Kidney epithelial cell (primary cell): ENCODE results near the gene AXIN1. TPM values are rescaled to one million over a fixed set of nuclear protein-coding genes. Genes with fewer than 3 reads are reported as not detected.

Experiments
- DNase-seq: peaks from one replicate; pipeline ENCODE4 v3.0.0-alpha.2; 2010; ENCODE audit warnings: low read depth
- H3K27me3 ChIP-seq: 2 replicates; pipeline ENCODE4 v1.6.0; 2011; ENCODE audit warnings: low read length; ENCODE audit not compliant: control insufficient read depth, insufficient read depth
- H3K36me3 ChIP-seq: 2 replicates; pipeline ENCODE4 v1.5.1; 2011; ENCODE audit warnings: low read length; ENCODE audit not compliant: control insufficient read depth, insufficient read depth
- H3K4me3 ChIP-seq: 2 replicates; pipeline ENCODE4 v1.5.1; 2011; ENCODE audit warnings: low read depth, mild to moderate bottlenecking, control low read depth, low read length
- total RNA-seq: library from RNA; depleted of rRNA; stranded (reverse); fragments of >200 nt; gene quantifications from 2 replicates; pipeline ENCODE4 v1.2.3, GENCODE V29; 2015
- TF ChIP-seq, protein P1 (sequence below): IDR thresholded peaks from 2 replicates; pipeline ENCODE4 v1.5.1; 2011; ENCODE audit warnings: mild to moderate bottlenecking, moderate library complexity, low read length, control low read depth, inconsistent platforms; ENCODE audit not compliant: insufficient read depth, poor library complexity, severe bottlenecking

The AXIN1 gene
- total RNA-seq, 1 donor from 2014 or later: 43.0 TPM

DNA sequence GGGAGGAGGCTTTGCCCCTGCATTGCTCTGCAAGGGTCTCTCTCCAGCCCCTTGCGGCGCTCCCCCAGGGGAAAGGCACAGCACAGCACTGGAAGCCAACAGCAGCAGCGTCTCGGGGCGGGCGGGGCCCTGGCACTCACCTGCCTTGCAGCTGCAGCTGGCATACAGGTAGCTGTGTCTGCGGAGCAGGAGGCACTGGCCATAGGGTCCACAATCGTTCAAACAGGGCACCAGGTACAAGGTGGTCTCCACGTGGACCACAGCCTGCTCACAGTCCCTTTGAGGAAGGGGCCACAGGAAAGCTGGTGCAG lies 22.0 kb upstream of the AXIN1 start:
- TF ChIP-seq, protein P1, sequence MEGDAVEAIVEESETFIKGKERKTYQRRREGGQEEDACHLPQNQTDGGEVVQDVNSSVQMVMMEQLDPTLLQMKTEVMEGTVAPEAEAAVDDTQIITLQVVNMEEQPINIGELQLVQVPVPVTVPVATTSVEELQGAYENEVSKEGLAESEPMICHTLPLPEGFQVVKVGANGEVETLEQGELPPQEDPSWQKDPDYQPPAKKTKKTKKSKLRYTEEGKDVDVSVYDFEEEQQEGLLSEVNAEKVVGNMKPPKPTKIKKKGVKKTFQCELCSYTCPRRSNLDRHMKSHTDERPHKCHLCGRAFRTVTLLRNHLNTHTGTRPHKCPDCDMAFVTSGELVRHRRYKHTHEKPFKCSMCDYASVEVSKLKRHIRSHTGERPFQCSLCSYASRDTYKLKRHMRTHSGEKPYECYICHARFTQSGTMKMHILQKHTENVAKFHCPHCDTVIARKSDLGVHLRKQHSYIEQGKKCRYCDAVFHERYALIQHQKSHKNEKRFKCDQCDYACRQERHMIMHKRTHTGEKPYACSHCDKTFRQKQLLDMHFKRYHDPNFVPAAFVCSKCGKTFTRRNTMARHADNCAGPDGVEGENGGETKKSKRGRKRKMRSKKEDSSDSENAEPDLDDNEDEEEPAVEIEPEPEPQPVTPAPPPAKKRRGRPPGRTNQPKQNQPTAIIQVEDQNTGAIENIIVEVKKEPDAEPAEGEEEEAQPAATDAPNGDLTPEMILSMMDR: no peak
- no peak for DNase-seq
- peaks cover 5% of the 10 kb centered on the region for H3K36me3 ChIP-seq
- no peak overlapping the region for H3K4me3 ChIP-seq
- no peaks in the 10 kb centered on the region for H3K27me3 ChIP-seq

- H3K36me3 ChIP-seq: peaks cover 5% of the 10 kb centered on the region
- H3K4me3 ChIP-seq: no peak overlapping the region
- H3K27me3 ChIP-seq: no peaks in the 10 kb centered on the region
- TF ChIP-seq, protein P1: no peak
- DNase-seq: no peak
Measured at GRCh38 chr16:373848-374615, 21.5 kb upstream of the AXIN1 start.

GRCh38 chr16:373020-373598 lies 20.6 kb upstream of the AXIN1 start:
- Histone ChIP-seq H3K4me3 (no peak overlapping the region), H3K36me3 (peaks cover 5% of the 10 kb centered on the region), H3K27me3 (no peaks in the 10 kb centered on the region)
- DNase-seq: no peak
- TF ChIP-seq, protein P1: no peak

GRCh38 chr16:372302-372983 lies 19.9 kb upstream of the AXIN1 start:
- H3K36me3 ChIP-seq: peaks cover 5% of the 10 kb centered on the region
- H3K4me3 ChIP-seq: no peak overlapping the region
- TF ChIP-seq, protein P1: no peak

GRCh38 chr16:371515-372301 lies 19.2 kb upstream of the AXIN1 start:
- no peak for DNase-seq
- TF ChIP-seq, protein P1: no peak
- Histone ChIP-seq H3K27me3 (no peaks in the 10 kb centered on the region), H3K4me3 (no peak overlapping the region), H3K36me3 (peaks cover 5% of the 10 kb centered on the region)

More at GRCh38 chr16:372302-372983, 19.9 kb upstream of the AXIN1 start:
- no peak for DNase-seq
- H3K27me3 ChIP-seq: no peaks in the 10 kb centered on the region
